Uterus (tissue), 4 donors: Measurements from ENCODE around the gene LYPD6. TPM values are rescaled to one million over a fixed set of nuclear protein-coding genes. Genes with fewer than 3 reads are reported as not detected.
"Not testable (repeated sequence)": the region's sequence is repeated elsewhere in the genome, so short reads cannot be mapped to it uniquely, and the experiment has no call there.

Experiments
- DNase-seq, 2 donors: peaks; one replicate each; pipeline ENCODE4 v3.0.0-alpha.2; 2019 to 2020
- H3K27ac ChIP-seq, 2 donors: fragments of 200-600 bp; sonication (generic); 1 replicate in 1 of 2; 2 replicates in 1 of 2; pipeline ENCODE4 v1.5.1; 2016 to 2018
- H3K27me3 ChIP-seq, 2 donors: fragments of 200-600 bp; sonication (generic); one replicate each; pipeline ENCODE4 v1.5.1; 2018 to 2019; ENCODE audit warnings: control low read depth in 1 of 2
- H3K36me3 ChIP-seq, 2 donors: fragments of 200-600 bp; sonication (generic); one replicate each; pipeline ENCODE4 v1.5.1; 2019; ENCODE audit warnings: control low read depth in 1 of 2
- H3K4me1 ChIP-seq, 2 donors: fragments of 200-600 bp; sonication (generic); one replicate each; pipeline ENCODE4 v1.5.1; 2018 to 2019; ENCODE audit warnings: control low read depth in 1 of 2
- H3K4me3 ChIP-seq, 2 donors: fragments of 200-600 bp; sonication (generic); 1 replicate in 1 of 2; 2 replicates in 1 of 2; pipeline ENCODE4 v1.5.1; 2018 to 2019; ENCODE audit warnings: mild to moderate bottlenecking in 1 of 2
- H3K9me3 ChIP-seq, 2 donors: fragments of 200-600 bp; sonication (generic); one replicate each; pipeline ENCODE4 v1.5.1; 2019; ENCODE audit warnings: control low read depth in 1 of 2
- CTCF ChIP-seq, 4 experiments: fragments of 200-600 bp in 2 of 4; fragments of 450-650 bp in 2 of 4; sonication (generic) in 2 of 4; IDR thresholded peaks; one replicate each; pipeline ENCODE4 v1.5.1; 2016 to 2019; ENCODE audit warnings: antibody characterized with exemption in 4 of 4, mild to moderate bottlenecking in 2 of 4, moderate library complexity in 1 of 4
- POLR2A ChIP-seq, 2 donors: fragments of 450-650 bp; IDR thresholded peaks; one replicate each; pipeline ENCODE4 v1.6.1; 2016; ENCODE audit warnings: antibody characterized with exemption in 2 of 2, mild to moderate bottlenecking in 1 of 2, moderate library complexity in 1 of 2
- intact Hi-C: fragments of 100-400 bp; cut with DNase I; formaldehyde crosslinking; loops from one replicate; pipeline ENCODE4 v1.15.1; 2023; ENCODE audit warnings: low total_unique reads
- total RNA-seq, 4 donors: library from RNA; depleted of rRNA in 3 of 4; stranded (reverse); fragments of >200 nt in 3 of 4; gene quantifications; one replicate each; pipeline versions ENCODE4 v1.1.0 to v1.2.4, GENCODE V29; 2014 to 2023
- donor health status: DM: yes; HTN: yes; CAD: no.

LYPD6 gene
- total RNA-seq, 4 donors from 2014 or later = 0.29 to 23.7 (median 1.7) TPM

- TF ChIP-seq POLR2A (IDR thresholded peaks at IDR 0.05) = no peak
- no peak for TF ChIP-seq CTCF (IDR thresholded peaks at IDR 0.05)
- intact Hi-C loops = no loop called here
- no peak for DNase-seq
- H3K27me3 ChIP-seq = no peaks in the 10 kb centered on the region
- no peaks in the 10 kb centered on the region for H3K9me3 ChIP-seq
- no peaks in the 10 kb centered on the region for H3K36me3 ChIP-seq
- no peaks in the 10 kb centered on the region for H3K4me1 ChIP-seq
- no peak overlapping the region for H3K4me3 ChIP-seq
- no peak overlapping the region for H3K27ac ChIP-seq
Observed at GRCh38 chr2:149490296-149490695, 159.9 kb downstream of the LYPD6 start.

GRCh38 chr2:149492923-149493322 is 162.5 kb downstream of the LYPD6 start:
- Histone ChIP-seq H3K27me3 (no peaks in the 10 kb centered on the region), H3K36me3 (no peaks in the 10 kb centered on the region), H3K4me1 (no peaks in the 10 kb centered on the region), H3K9me3 (no peaks in the 10 kb centered on the region), H3K27ac (no peak overlapping the region), H3K4me3 (no peak overlapping the region)
- intact Hi-C loops = no loop called here
- TF ChIP-seq POLR2A (IDR thresholded peaks at IDR 0.05) = no peak
- DNase-seq = no peak

GRCh38 chr2:149499204-149499603 is 168.8 kb downstream of the LYPD6 start:
- H3K9me3 ChIP-seq, H3K36me3 ChIP-seq, H3K27ac ChIP-seq, H3K4me1 ChIP-seq, H3K27me3 ChIP-seq, DNase-seq, H3K4me3 ChIP-seq, intact Hi-C loops: not testable (repeated sequence)

- H3K27ac ChIP-seq, H3K9me3 ChIP-seq, H3K36me3 ChIP-seq, intact Hi-C loops, H3K27me3 ChIP-seq, H3K4me1 ChIP-seq, DNase-seq, H3K4me3 ChIP-seq: not testable (repeated sequence)
Observed at GRCh38 chr2:149506808-149507207, 176.4 kb downstream of the LYPD6 start.

- no peaks in the 10 kb centered on the region for H3K27me3 ChIP-seq
- no peaks in the 10 kb centered on the region for H3K4me1 ChIP-seq
- TF ChIP-seq POLR2A (IDR thresholded peaks at IDR 0.05) (no peak), CTCF (IDR thresholded peaks at IDR 0.05) (no peak)
- no peak overlapping the region for H3K4me3 ChIP-seq
- H3K27ac ChIP-seq = no peak overlapping the region
- no peak for DNase-seq
- intact Hi-C loops = no loop called here
- no peaks in the 10 kb centered on the region for H3K36me3 ChIP-seq
- H3K9me3 ChIP-seq = no peaks in the 10 kb centered on the region
Observed at GRCh38 chr2:149507974-149508373, 177.6 kb downstream of the LYPD6 start.

- H3K36me3 ChIP-seq = no peaks in the 10 kb centered on the region
- TF ChIP-seq CTCF (IDR thresholded peaks at IDR 0.05) = no peak
- TF ChIP-seq POLR2A (IDR thresholded peaks at IDR 0.05) = no peak
- intact Hi-C loops = no loop called here
- H3K9me3 ChIP-seq = no peaks in the 10 kb centered on the region
- DNase-seq = no peak
- no peak overlapping the region for H3K4me3 ChIP-seq
- no peaks in the 10 kb centered on the region for H3K27me3 ChIP-seq
- H3K4me1 ChIP-seq = no peaks in the 10 kb centered on the region
- no peak overlapping the region for H3K27ac ChIP-seq
Observed at GRCh38 chr2:149513461-149513860, 183.1 kb downstream of the LYPD6 start.
